Activated CD8-positive, alpha-beta memory T cell treated with anti-CD3 and anti-CD28 coated beads, Interleukin-2, amount 10 ng/mL, durations not matched to agents 7 days and 5 days (primary cell): Measurements from ENCODE around the gene CHD5. TPM values are rescaled to one million over a fixed set of nuclear protein-coding genes. Genes with fewer than 3 reads are reported as not detected.

Experiments used
- ATAC-seq: fragments of 150-1000 bp; cut with Tn5 transposase; one replicate; pipeline ENCODE4 v1.10.0; 2021; ENCODE audit warnings: moderate library complexity
- CTCF ChIA-PET: fragments of 350-600 bp; sonication (Branson Sonifier 250); formaldehyde crosslinking; loops from one replicate; lab custom pipeline; 2021; ENCODE audit warnings: antibody characterized with exemption; lab: Charles Lee
- DNase-seq: peaks from one replicate; pipeline ENCODE4 v3.0.0-alpha.2; 2020
- H3K27ac Mint-ChIP-seq: one replicate; pipeline ENCODE4 v1.8.0; 2021; ENCODE audit warnings: mild to moderate bottlenecking, mixed read lengths
- H3K27me3 Mint-ChIP-seq: one replicate; pipeline ENCODE4 v1.8.0; 2021; ENCODE audit warnings: mixed read lengths
- H3K36me3 Mint-ChIP-seq: one replicate; pipeline ENCODE4 v1.8.0; 2021; ENCODE audit warnings: mild to moderate bottlenecking, mixed read lengths
- H3K4me1 Mint-ChIP-seq: one replicate; pipeline ENCODE4 v1.8.0; 2021; ENCODE audit warnings: mixed read lengths
- H3K4me3 Mint-ChIP-seq: one replicate; pipeline ENCODE4 v1.8.0; 2021; ENCODE audit warnings: mild to moderate bottlenecking, moderate library complexity, mixed read lengths
- H3K9me3 Mint-ChIP-seq: one replicate; pipeline ENCODE4 v1.8.0; 2022; ENCODE audit warnings: low read depth, mixed read lengths
- total RNA-seq, 2 experiments: library from RNA; stranded (reverse); gene quantifications; one replicate each; pipeline ENCODE4 v1.2.3, GENCODE V29; 2021

Gene CHD5
- total RNA-seq, 2 experiments from 2014 or later: 0.47 to 1.1 TPM

DNA sequence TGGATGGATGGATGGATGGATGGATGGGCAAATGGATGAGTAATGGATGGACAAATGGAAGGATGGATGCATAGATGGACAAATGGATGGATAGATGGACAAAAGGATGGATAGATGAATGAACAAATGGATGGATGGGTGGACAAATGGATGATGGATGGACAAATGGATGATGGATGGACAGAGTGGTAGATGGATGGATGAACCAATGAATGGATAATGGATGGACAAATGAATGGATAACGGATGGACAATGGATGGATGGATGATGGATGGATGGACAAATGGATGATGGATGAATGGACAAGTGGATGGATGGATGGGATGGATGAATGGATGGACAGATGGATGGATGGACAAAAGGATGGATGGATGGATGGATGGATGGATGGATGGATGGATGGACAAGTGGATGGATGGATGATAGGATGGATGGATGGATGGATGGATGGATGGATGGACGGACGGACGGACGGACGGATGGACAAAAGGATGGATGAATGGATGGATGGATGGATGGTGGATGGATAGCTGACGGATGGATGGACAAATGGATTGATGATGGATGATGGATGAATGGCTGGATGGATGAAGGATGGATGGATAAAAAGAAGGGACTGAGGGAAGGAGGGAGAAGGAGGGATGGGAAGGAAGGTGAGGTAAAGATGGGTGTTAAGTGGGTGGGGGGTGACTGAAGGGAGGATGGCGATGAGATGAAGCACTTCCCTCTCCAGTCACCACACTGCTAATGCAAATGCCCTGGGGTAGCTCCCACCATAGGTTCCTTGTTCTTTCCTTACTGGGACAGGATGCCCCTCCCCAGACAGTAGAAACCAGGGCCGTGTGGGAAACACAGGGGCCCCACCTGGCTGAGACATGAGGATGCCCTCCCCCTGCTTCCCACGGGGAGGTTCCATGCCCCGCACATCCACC, 29.8 kb downstream of the CHD5 start:
- Mint-ChIP-seq H3K36me3 (no peaks in the 10 kb centered on the region), H3K4me3 (no peak overlapping the region), H3K27ac (no peak overlapping the region), H3K27me3 (peaks cover 7% of the 10 kb centered on the region), H3K9me3 (no peaks in the 10 kb centered on the region), H3K4me1 (peaks cover 10% of the 10 kb centered on the region)
- DNase-seq: no peak
- CTCF ChIA-PET: no interaction called here
- ATAC-seq: no peak

DNA sequence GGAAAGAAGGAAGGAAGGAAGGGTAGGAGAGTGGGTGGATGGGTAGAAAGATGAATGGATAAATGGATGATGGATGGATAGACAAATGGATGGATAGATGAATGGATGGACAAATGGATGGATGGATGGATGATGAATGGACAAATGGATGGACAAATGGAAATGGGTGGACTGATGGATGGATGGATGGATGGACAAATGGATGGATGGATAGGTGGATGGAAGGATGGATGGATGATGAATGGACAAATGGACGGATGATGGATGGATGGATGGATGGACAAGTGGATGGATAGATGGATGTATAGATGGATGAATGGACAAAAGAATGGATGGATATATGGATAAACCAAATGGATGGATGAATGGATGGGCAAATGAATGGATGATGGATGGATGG, 30.5 kb downstream of the CHD5 start:
- peaks cover 7% of the 10 kb centered on the region for H3K27me3 Mint-ChIP-seq
- H3K27ac Mint-ChIP-seq: no peak overlapping the region
- no peak overlapping the region for H3K4me3 Mint-ChIP-seq
- no peaks in the 10 kb centered on the region for H3K9me3 Mint-ChIP-seq
- H3K4me1 Mint-ChIP-seq: peaks cover 8% of the 10 kb centered on the region
- CTCF ChIA-PET: no interaction called here
- H3K36me3 Mint-ChIP-seq: no peaks in the 10 kb centered on the region
- ATAC-seq (no peak), DNase-seq (no peak)

DNA sequence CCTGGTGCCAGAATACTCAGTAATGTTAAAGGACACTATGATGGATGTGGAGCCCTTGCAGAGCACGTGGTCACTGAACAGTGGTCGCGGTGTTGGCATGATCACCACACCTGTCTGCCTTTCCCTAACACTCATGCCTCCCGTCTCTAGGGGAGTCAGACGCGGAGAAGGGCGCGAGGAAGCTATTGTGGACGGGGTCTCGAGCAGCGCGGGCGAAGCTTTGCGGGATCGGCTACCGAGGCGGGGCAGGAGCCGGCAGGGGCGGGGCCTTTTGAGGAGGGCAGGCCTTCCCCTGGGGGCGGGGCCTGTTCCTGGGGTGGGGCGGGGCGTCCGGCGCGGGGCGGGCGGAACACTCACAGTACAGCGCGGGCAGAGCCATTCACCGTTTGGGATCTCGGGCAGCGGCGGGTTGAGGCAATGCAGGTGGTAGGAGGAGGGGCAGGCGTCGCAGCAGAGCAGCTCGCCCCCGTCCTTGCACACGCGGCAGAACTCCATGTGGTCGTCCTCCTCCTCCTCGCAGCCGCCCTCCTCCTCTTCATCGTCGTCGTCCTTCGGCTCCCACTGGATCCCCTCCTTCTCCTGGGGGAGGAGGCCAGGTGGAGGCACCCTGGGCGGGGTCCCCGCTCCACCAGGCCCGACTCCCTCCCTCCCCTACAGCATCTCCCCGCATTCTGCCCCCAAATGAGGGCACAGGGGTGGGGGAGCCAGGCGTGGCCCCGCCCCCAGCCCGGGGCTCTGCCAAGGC, 31.5 kb downstream of the CHD5 start:
- peaks cover 7% of the 10 kb centered on the region for H3K27me3 Mint-ChIP-seq
- no peaks in the 10 kb centered on the region for H3K9me3 Mint-ChIP-seq
- H3K36me3 Mint-ChIP-seq: no peaks in the 10 kb centered on the region
- H3K4me3 Mint-ChIP-seq: no peak overlapping the region
- ATAC-seq (peak; percentile 92), DNase-seq (peak; percentile 70)
- peaks cover 5% of the 10 kb centered on the region for H3K4me1 Mint-ChIP-seq
- no peak overlapping the region for H3K27ac Mint-ChIP-seq
- CTCF ChIA-PET: no interaction called here

DNA sequence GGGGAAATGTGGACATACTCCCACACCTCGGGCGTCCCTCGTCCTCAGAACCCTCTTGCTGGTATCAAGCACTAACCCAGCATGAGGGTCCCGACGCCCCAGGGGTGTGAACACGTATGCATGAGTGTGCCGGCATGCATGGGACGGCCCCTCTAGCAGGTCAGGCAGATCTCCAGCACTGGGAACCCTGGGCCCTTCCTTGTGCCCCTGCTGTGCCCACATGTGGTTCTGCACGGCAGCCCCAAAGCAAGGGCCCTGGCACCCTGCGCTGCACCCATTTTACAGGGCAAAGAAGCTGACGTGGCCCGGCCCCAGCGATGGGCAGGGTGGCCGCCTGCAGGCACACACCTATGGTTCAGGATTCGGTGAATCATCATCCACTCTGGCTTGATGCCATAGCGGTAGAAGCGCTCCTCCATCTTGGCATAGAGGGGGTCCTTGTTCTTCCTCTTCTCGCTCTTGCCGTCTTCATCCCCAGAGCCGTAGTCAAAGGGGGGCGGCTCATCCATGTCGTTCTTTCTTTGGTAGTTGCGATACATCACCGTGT, 34.2 kb downstream of the CHD5 start:
- Mint-ChIP-seq H3K36me3 (no peaks in the 10 kb centered on the region), H3K4me3 (no peak overlapping the region)
- ATAC-seq: no peak

DNA sequence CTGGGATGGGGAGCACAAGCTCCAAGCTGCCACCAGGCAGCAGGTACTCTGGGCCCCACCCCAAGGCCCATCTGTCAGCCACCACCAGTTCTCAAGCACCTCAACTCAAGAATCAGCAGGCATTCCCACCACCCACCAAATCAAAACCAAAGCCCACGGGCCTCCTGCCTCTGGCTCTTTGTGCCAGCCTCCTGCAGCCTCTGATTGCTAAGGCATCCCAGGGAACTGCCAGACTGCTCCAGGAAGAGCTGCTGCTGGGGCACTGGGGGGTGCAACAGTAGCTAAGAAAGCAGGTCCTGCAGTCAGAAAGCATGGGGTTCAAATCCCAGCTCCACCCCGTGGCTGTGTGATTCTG, 34.7 kb downstream of the CHD5 start:
- no peak overlapping the region for H3K27ac Mint-ChIP-seq
- H3K36me3 Mint-ChIP-seq: no peaks in the 10 kb centered on the region
- peaks cover 7% of the 10 kb centered on the region for H3K27me3 Mint-ChIP-seq
- peaks cover 5% of the 10 kb centered on the region for H3K4me1 Mint-ChIP-seq
- CTCF ChIA-PET: no interaction called here
- H3K4me3 Mint-ChIP-seq: no peak overlapping the region
- H3K9me3 Mint-ChIP-seq: no peaks in the 10 kb centered on the region
- DNase-seq (no peak), ATAC-seq (no peak)

More for the DNA sequence above, 34.2 kb downstream of the CHD5 start:
- no peak for DNase-seq
- Mint-ChIP-seq H3K9me3 (no peaks in the 10 kb centered on the region), H3K27ac (no peak overlapping the region), H3K4me1 (peaks cover 5% of the 10 kb centered on the region), H3K27me3 (peaks cover 7% of the 10 kb centered on the region)
- CTCF ChIA-PET: no interaction called here

DNA sequence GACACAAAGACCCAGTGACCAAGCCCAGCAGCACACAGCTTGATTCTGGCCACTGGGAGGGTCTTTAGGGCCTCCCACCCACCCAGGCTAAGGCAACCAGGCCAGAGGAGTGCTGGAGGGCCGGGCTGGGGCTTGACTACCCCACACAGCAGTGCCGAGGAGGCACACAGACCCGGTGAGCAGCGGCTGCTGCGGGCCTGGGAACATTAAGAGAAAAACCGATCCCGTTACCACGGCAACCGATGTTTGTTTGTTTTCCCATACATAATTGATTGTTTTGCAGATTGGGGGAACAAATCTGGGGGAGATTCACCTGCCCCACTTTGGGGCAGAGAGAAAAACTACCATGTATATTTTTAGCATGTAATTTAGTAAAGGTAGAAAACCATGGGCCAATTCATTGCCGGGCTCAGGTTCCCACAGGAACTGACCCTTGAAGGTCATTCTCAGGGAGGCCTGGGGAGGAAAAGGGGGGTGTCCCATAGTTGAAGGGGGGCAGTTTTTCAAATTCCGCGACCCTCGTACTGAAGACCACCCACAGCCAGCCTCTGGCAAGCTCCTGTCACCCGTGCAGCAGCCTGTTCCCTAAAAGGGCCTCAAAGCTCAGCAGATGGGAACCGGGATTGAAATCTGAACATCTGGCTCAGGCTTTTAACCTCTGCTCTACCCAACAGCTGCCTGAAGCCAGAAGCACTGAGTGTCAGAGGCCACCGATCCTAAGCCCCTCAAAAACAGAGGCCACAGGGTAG, 35.3 kb downstream of the CHD5 start:
- DNase-seq (no peak), ATAC-seq (no peak)
- H3K9me3 Mint-ChIP-seq: no peaks in the 10 kb centered on the region
- CTCF ChIA-PET: no interaction called here
- H3K27me3 Mint-ChIP-seq: peaks cover 7% of the 10 kb centered on the region
- no peak overlapping the region for H3K4me3 Mint-ChIP-seq
- H3K27ac Mint-ChIP-seq: no peak overlapping the region
- no peaks in the 10 kb centered on the region for H3K36me3 Mint-ChIP-seq
- peaks cover 5% of the 10 kb centered on the region for H3K4me1 Mint-ChIP-seq

DNA sequence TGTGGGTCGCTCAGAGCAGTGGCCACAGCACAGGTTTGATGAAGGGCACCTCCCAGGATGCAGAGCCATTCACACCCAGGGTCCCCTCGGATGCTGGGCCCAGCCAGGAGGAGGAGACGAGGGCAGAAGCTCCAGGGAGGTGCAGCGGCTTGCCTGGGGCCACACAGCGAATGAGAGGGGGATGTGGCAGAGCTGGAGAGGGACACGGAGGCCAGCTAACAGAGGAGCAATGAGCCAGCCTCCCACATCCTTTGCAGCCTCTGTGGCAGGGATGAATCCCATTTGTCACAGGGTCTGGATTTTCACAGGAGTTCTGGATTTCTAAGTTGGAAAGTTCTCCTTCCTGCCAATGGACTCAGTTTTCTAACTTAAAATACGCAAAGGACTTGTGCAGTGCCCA, 35.9 kb downstream of the CHD5 start:
- peaks cover 7% of the 10 kb centered on the region for H3K27me3 Mint-ChIP-seq
- CTCF ChIA-PET: no interaction called here
- H3K36me3 Mint-ChIP-seq: no peaks in the 10 kb centered on the region
- ATAC-seq: no peak
- no peaks in the 10 kb centered on the region for H3K9me3 Mint-ChIP-seq
- DNase-seq: no peak
- no peak overlapping the region for H3K27ac Mint-ChIP-seq
- peaks cover 5% of the 10 kb centered on the region for H3K4me1 Mint-ChIP-seq
- H3K4me3 Mint-ChIP-seq: no peak overlapping the region

DNA sequence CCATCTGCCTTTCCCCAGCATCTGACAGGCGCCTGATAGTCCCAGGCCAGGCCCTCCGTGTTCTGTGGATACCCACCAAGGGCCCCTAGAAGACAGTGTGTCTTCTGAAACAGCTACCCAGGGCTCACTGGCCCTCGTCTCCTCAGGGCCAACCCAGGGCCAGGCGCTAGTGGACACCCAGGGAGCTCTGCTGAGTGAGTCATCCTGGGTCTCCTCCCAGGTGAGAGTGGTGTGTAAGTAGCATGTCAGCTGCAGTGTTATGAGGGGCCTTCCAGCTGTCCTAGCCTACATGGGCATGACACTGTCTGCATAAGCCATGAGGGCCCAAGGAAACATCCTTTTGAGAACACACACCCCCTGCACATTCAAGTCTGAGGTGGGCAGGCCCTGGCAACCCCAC, 36.7 kb downstream of the CHD5 start:
- DNase-seq (no peak), ATAC-seq (no peak)
- H3K4me3 Mint-ChIP-seq: no peak overlapping the region
- H3K9me3 Mint-ChIP-seq: no peaks in the 10 kb centered on the region
- H3K4me1 Mint-ChIP-seq: peaks cover 2% of the 10 kb centered on the region
- no peak overlapping the region for H3K27ac Mint-ChIP-seq
- H3K36me3 Mint-ChIP-seq: no peaks in the 10 kb centered on the region
- CTCF ChIA-PET: no interaction called here
- H3K27me3 Mint-ChIP-seq: peaks cover 8% of the 10 kb centered on the region

DNA sequence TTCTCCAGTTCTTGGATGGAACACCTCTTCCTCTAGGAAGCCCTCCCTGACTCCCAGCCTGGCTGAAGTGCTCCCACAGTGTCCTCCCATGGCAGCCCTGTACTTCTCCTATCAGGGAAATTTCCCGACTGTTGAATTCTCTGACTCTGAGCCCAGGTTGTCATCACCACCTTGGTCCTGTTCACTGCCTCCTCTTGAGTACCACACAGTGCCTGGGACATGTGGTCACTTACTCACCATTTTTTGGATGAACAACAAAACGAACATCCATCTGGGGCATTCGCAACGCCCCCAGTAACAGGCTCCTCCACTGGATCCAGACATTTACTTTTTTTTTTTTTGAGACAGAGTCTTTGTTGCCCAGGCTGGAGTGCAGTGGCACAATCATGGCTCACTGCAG, 37.4 kb downstream of the CHD5 start:
- no peaks in the 10 kb centered on the region for H3K4me1 Mint-ChIP-seq
- CTCF ChIA-PET: no interaction called here
- ATAC-seq: no peak
- H3K36me3 Mint-ChIP-seq: no peaks in the 10 kb centered on the region
- DNase-seq: no peak
- H3K27me3 Mint-ChIP-seq: peaks cover 4% of the 10 kb centered on the region
- no peaks in the 10 kb centered on the region for H3K9me3 Mint-ChIP-seq
- H3K4me3 Mint-ChIP-seq: no peak overlapping the region
- no peak overlapping the region for H3K27ac Mint-ChIP-seq

DNA sequence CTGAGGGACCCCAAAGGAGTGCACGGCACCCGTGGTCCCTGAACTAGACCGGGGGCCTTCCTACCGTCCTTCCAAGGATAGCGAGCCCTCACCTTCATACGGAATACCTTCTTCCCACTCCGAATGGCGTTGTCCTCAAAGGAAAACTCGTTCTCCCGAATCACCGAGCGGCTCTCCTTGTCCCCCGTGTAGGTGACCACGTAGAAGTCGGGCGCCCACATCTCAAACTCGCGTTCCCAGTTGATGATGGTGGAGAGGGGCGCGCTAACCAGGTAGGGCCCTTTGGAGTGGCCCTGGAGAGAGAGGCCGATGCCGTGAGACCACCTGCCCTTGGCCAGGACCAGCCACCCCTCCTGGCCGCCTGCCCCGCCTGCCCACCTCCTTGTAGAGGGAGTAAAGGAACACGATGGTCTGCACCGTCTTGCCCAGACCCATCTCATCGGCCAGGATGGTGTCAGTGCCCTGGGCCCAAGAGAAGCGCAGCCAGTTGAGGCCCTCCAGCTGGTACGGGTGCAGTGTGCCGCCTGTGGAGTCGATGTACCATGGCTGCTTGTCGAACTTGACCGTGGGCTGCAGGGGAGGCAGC, 38.0 kb downstream of the CHD5 start:
- no peaks in the 10 kb centered on the region for H3K9me3 Mint-ChIP-seq
- H3K4me3 Mint-ChIP-seq: no peak overlapping the region
- no peaks in the 10 kb centered on the region for H3K4me1 Mint-ChIP-seq
- H3K27me3 Mint-ChIP-seq: peaks cover 4% of the 10 kb centered on the region
- H3K27ac Mint-ChIP-seq: no peak overlapping the region
- ATAC-seq (no peak), DNase-seq (no peak)
- H3K36me3 Mint-ChIP-seq: no peaks in the 10 kb centered on the region
- CTCF ChIA-PET: no interaction called here

DNA sequence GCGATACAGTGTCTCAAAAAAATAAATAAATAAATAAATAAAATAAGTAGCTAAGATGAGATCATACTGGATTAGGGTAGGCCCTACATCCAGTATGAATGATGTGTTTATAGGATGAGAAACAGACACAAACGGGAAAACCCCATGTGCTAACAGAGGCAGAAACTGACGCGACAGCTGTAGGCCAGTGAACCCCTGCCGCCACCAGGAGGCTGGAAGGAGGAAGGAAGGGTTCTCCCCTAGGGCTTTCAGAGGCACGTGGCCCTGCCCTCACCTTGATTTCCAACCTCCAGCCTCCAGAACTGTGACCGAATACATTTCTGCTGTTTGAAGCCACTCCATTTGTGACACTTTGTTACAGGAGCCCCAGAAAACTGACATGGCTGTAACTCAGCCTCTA, 38.5 kb downstream of the CHD5 start:
- Mint-ChIP-seq H3K27me3 (peaks cover 4% of the 10 kb centered on the region), H3K36me3 (no peaks in the 10 kb centered on the region), H3K9me3 (no peaks in the 10 kb centered on the region), H3K4me1 (no peaks in the 10 kb centered on the region), H3K4me3 (no peak overlapping the region), H3K27ac (no peak overlapping the region)
- ATAC-seq (no peak), DNase-seq (peak; percentile 48)
- CTCF ChIA-PET: no interaction called here

DNA sequence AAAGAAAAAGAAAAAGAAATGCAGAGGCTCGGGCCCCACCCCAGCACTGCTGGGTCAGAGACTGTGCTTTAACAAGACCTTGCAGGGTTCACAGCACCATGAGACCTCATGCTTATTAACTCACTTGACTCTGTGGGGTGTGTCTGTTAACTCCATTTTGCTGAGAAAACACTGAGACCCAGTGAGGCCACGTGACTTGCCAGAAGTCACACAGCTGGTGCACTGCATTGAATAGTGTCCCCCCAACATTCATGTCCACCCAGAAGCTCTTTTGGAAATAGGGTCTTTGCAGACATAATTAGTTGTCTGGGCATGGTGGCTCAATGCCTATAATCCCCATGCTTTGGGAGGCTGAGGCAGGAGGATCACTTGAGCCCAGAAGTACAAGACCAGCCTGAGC, 39.7 kb downstream of the CHD5 start:
- DNase-seq (no peak), ATAC-seq (no peak)
- Mint-ChIP-seq H3K36me3 (no peaks in the 10 kb centered on the region), H3K27me3 (peaks cover 4% of the 10 kb centered on the region), H3K9me3 (no peaks in the 10 kb centered on the region), H3K4me1 (no peaks in the 10 kb centered on the region), H3K27ac (no peak overlapping the region), H3K4me3 (no peak overlapping the region)
- CTCF ChIA-PET: no interaction called here

DNA sequence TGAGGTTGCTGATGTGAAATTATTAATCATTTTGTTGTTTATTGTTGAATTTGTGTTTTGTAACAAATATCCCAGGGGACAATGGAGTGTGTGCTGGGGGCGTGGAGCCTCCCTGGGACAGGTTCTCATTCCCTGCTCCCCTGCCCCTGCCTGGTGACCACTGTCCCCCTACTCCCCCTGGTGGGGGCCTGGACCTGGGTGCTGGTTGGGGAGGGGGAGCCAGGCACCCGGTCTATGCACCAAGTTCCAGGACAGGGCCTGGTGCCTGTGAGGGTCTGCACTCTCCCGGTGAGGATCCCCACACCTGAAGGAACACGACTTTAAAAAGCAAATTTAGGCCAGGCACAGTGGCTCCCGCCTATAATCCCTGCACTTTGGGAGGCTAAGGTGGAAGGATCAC, 42.4 kb downstream of the CHD5 start:
- DNase-seq (no peak), ATAC-seq (no peak)
- H3K4me1 Mint-ChIP-seq: no peaks in the 10 kb centered on the region
- CTCF ChIA-PET: no interaction called here
- no peak overlapping the region for H3K4me3 Mint-ChIP-seq
- no peaks in the 10 kb centered on the region for H3K36me3 Mint-ChIP-seq
- no peaks in the 10 kb centered on the region for H3K9me3 Mint-ChIP-seq
- H3K27ac Mint-ChIP-seq: no peak overlapping the region
- peaks cover 4% of the 10 kb centered on the region for H3K27me3 Mint-ChIP-seq
